Measurements from ENCODE around the gene KRTAP5-8.
"Not testable (repeated sequence)": the region's sequence is repeated elsewhere in the genome, so short reads cannot be mapped to it uniquely, and the experiment has no call there.

KRTAP5-8 gene

DNA sequence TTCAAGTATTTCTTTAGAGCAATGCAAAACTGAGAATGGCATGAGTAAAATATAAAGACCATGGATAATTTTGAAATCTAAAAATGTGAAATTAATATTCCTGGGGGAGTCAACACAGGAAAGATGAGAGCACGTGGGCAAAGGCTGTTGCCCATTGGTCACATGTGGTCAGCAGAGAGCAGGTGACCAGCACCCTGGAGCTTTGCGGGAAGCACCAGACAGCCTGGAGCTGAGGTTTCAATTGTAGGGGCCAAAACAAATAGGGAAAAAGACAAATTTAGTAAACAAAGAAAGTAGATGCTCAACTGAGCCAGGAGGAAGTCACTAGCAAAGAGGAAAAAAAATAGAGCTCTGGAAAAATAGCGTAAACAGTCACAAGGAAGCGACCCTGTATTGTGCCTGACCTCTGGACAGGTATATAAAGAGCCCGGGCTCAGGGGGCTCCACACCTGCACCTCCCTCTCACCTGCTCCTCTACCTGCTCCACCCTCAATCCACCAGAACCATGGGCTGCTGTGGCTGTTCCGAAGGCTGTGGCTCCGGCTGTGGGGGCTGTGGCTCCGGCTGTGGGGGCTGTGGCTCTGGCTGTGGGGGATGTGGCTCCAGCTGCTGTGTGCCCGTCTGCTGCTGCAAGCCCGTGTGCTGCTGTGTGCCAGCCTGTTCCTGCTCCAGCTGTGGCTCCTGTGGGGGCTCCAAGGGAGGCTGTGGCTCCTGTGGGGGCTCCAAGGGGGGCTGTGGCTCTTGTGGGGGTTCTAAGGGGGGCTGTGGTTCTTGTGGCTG, 10.8 kb upstream of the KRTAP5-8 start, which contains the start of gene KRTAP5-7:
Gene KRTAP5-7, plus strand, starts transcription at position 472 of the 780 bp plus-strand sequence. Its CDS starts 34 bp downstream, at position 506.
- H3K27me3 ChIP-seq (ENCODE audit: low read depth); H3K36me3 ChIP-seq (replicated peaks); H3K9me3 ChIP-seq; DNase-seq (ENCODE audit: low spot score in 2 of 2); H3K4me1 ChIP-seq; H3K4me3 ChIP-seq; in situ Hi-C loops (cut with MboI; ENCODE audit: low sequenced_read_pairs): not testable (repeated sequence)

DNA sequence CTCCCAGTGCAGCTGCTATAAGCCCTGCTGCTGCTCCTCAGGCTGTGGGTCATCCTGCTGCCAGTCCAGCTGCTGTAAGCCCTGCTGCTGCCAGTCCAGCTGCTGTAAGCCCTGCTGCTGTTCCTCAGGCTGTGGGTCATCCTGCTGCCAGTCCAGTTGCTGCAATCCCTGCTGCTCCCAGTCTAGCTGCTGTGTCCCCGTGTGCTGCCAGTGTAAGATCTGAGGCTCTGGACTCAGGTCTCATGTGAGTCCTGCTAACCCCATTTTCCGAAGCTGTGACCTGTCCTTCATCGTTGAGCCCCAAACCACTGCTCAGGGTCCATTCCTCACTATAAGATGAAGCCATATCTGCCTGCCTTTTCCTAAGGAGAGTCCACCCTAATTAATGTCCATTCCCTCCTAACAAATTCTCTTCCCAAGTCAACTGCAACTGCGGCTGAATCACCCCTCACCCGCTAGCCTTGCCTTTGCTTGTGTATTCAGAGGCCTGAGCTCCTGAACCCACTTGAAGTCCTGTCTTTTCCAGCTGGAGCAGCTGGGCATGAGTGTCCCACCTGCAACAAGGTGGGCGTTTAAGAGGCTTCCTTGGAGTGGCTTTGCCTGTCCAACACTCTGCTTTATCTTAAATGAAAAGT, 10.1 kb upstream of the KRTAP5-8 start:
- no peaks in the 10 kb centered on the region for H3K36me3 ChIP-seq (replicated peaks)
- no peaks in the 10 kb centered on the region for H3K9me3 ChIP-seq
- no peak for DNase-seq (ENCODE audit: low spot score in 2 of 2)
- H3K4me3 ChIP-seq, result no peak overlapping the region
- no peaks in the 10 kb centered on the region for H3K27me3 ChIP-seq (ENCODE audit: low read depth)
- in situ Hi-C loops (cut with MboI; ENCODE audit: low sequenced_read_pairs), result no loop called here
- no peaks in the 10 kb centered on the region for H3K4me1 ChIP-seq

GRCh38 chr11:71530602-71531001, 7.2 kb upstream of the KRTAP5-8 start:
- H3K4me1 ChIP-seq, result no peaks in the 10 kb centered on the region
- in situ Hi-C loops (cut with MboI; ENCODE audit: low sequenced_read_pairs), result no loop called here
- no peaks in the 10 kb centered on the region for H3K9me3 ChIP-seq
- H3K4me3 ChIP-seq, result no peak overlapping the region
- no peak for DNase-seq (ENCODE audit: low spot score in 2 of 2)
- no peaks in the 10 kb centered on the region for H3K36me3 ChIP-seq (replicated peaks)
- no peaks in the 10 kb centered on the region for H3K27me3 ChIP-seq (ENCODE audit: low read depth)

DNA sequence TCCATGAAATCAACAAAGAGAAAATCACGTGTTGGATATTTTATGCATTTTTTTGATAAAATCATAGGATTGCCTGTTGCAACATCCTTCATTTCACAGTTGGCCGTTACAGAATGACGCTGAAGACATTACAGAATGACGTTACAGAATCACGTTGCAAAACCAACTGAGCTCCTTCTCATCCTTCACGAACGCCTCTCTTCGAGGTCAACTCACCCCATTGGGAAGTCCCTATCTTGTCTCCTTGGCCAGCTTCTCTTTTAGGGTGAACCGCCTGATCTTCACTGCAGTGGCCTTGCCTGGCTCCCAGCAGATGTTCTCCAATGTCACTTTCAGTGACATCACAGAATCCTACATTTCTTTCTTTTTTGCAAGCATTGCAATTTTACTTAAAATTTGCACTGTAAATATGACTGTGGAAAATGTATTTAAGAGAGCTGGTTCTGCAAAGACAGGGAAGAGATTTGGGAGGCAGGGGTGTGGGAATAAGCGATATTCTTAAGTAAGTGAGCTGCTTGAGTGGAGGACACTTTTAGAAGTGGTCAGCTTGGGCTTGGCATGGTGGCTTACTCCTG, 5.7 kb upstream of the KRTAP5-8 start:
- in situ Hi-C loops (cut with MboI; ENCODE audit: low sequenced_read_pairs), result no loop called here
- Histone ChIP-seq H3K27me3 (ENCODE audit: low read depth) (no peaks in the 10 kb centered on the region), H3K36me3 (replicated peaks) (no peaks in the 10 kb centered on the region), H3K4me1 (no peaks in the 10 kb centered on the region), H3K9me3 (no peaks in the 10 kb centered on the region), H3K4me3 (no peak overlapping the region)
- no peak for DNase-seq (ENCODE audit: low spot score in 2 of 2)

GRCh38 chr11:71534711-71535608, 2.9 kb upstream of the KRTAP5-8 start:
- H3K27me3 ChIP-seq (ENCODE audit: low read depth); H3K9me3 ChIP-seq; H3K4me1 ChIP-seq; H3K36me3 ChIP-seq (replicated peaks); H3K4me3 ChIP-seq; in situ Hi-C loops (cut with MboI; ENCODE audit: low sequenced_read_pairs); DNase-seq (ENCODE audit: low spot score in 2 of 2): not testable (repeated sequence)

DNA sequence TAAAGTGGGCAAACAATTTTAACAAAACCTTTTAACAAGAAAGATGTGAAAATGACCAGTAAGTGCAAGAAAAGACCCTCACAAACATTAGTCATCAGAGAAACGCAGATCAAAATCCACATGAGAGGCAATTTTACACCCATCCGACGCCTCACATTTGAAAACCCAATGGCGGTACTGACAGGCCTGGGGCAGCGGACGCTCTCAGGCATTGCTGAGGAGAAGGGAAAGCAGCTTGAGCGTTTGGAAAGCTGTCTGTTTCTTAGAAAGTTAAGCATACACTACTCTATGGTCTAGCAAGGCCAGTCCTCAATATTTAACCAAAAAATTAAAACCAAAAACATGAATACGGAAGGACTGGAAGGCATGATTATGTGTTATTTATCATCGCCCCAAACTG, 2.0 kb upstream of the KRTAP5-8 start:
- Histone ChIP-seq H3K9me3 (no peaks in the 10 kb centered on the region), H3K36me3 (replicated peaks) (no peaks in the 10 kb centered on the region), H3K27me3 (ENCODE audit: low read depth) (no peaks in the 10 kb centered on the region), H3K4me1 (no peaks in the 10 kb centered on the region), H3K4me3 (no peak overlapping the region)
- in situ Hi-C loops (cut with MboI; ENCODE audit: low sequenced_read_pairs), result no loop called here
- no peak for DNase-seq (ENCODE audit: low spot score in 2 of 2)

DNA sequence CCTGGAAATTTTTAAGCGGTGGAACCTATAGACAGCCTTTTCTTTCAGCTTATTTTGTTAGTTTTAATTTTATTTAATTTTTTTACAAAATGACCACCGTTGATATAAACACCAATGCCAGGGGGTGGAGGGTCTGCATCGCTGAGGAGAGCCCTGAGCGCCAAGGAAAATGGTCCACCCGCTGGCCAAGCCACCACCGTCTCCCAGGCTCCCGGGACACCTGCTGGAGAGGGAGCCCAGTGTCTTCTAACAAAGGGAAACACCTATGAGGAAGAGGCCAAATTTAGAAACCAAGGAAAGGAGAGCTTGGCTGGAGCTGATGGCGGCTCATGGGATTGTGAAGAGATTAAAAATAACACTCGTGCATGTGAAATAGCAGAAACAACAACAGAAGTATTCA, 288 bp upstream of the KRTAP5-8 start:
- Histone ChIP-seq H3K4me1 (no peaks in the 10 kb centered on the region), H3K9me3 (no peaks in the 10 kb centered on the region), H3K27me3 (ENCODE audit: low read depth) (no peaks in the 10 kb centered on the region), H3K36me3 (replicated peaks) (no peaks in the 10 kb centered on the region), H3K4me3 (no peak overlapping the region)
- no peak for DNase-seq (ENCODE audit: low spot score in 2 of 2)
- in situ Hi-C loops (cut with MboI; ENCODE audit: low sequenced_read_pairs), result no loop called here

- H3K9me3 ChIP-seq, result no peaks in the 10 kb centered on the region
- no peak for DNase-seq (ENCODE audit: low spot score in 2 of 2)
- H3K4me1 ChIP-seq, result no peaks in the 10 kb centered on the region
- H3K36me3 ChIP-seq (replicated peaks), result no peaks in the 10 kb centered on the region
- no peaks in the 10 kb centered on the region for H3K27me3 ChIP-seq (ENCODE audit: low read depth)
- in situ Hi-C loops (cut with MboI; ENCODE audit: low sequenced_read_pairs), result no loop called here
- H3K4me3 ChIP-seq, result no peak overlapping the region
Measured at GRCh38 chr11:71538666-71538990, 803 bp downstream of the KRTAP5-8 start.

GRCh38 chr11:71539017-71539416, 1.2 kb downstream of the KRTAP5-8 start:
- Histone ChIP-seq H3K36me3 (replicated peaks) (no peaks in the 10 kb centered on the region), H3K27me3 (ENCODE audit: low read depth) (no peaks in the 10 kb centered on the region), H3K4me1 (no peaks in the 10 kb centered on the region), H3K9me3 (no peaks in the 10 kb centered on the region), H3K4me3 (no peak overlapping the region)
- no peak for DNase-seq (ENCODE audit: low spot score in 2 of 2)
- in situ Hi-C loops (cut with MboI; ENCODE audit: low sequenced_read_pairs), result no loop called here

GRCh38 chr11:71539971-71540370, 2.1 kb downstream of the KRTAP5-8 start:
- H3K27me3 ChIP-seq (ENCODE audit: low read depth); H3K36me3 ChIP-seq (replicated peaks); H3K4me1 ChIP-seq; H3K9me3 ChIP-seq; in situ Hi-C loops (cut with MboI; ENCODE audit: low sequenced_read_pairs); DNase-seq (ENCODE audit: low spot score in 2 of 2); H3K4me3 ChIP-seq: not testable (repeated sequence)

DNA sequence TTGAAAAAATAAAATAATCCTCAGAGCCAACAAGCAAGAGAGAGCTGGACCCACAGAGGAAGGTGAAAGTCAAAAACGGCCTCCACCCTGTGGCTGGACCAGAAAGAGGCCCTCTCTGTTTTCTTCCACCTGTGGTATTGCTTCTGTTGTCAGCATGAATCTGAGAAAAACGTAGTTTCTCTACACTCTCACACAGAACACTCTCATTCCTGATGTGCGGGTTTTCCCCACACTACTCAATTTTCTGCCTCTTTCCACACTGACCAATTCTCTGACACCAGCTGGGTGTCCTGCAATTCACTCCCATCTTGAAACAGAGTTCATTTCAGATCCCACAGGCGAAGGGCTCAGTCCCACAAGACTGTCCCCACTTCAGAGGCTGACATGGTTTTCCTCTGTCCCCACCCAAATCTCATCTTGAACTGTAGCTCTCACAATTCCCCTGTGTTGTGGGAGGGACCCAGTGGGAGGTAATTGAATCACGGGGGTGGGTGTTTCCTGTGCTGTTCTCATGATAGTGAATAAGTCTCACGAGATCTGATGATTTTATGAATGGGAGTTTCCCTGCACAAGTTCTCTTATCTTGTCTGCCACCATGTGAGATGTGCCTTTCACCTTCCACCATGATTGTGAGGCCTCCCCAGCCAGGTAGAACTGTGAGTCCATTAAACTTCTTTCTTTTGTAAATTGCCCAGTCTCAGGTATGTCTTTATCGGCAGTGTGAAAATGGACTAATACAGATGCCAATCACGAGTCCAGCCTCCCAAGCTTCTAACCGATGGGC, 2.9 kb downstream of the KRTAP5-8 start:
- H3K4me3 ChIP-seq; H3K9me3 ChIP-seq; H3K27me3 ChIP-seq (ENCODE audit: low read depth); in situ Hi-C loops (cut with MboI; ENCODE audit: low sequenced_read_pairs); H3K4me1 ChIP-seq; H3K36me3 ChIP-seq (replicated peaks); DNase-seq (ENCODE audit: low spot score in 2 of 2): not testable (repeated sequence)

DNA sequence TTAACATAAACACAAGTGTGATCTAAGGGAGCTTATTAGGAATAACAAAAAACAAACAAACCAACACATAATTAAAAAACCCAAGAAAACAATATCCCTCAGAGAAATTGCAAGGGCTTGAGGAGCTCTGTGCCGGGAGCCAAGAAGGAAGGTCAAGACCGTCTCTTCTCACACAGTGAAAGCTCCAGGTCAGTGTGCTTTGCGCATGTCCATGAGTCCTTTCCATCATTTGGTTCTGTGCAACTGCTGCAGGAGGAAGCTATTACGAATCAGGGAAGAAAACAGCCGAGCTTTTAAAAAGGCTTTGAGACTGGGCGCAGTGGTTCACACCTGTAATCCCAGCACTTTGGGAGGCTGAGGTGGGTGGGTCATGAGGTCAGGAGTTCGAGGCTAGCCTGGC, 4.6 kb downstream of the KRTAP5-8 start:
- H3K4me3 ChIP-seq, result no peak overlapping the region
- no peaks in the 10 kb centered on the region for H3K36me3 ChIP-seq (replicated peaks)
- H3K9me3 ChIP-seq, result no peaks in the 10 kb centered on the region
- no peaks in the 10 kb centered on the region for H3K27me3 ChIP-seq (ENCODE audit: low read depth)
- no peak for DNase-seq (ENCODE audit: low spot score in 2 of 2)
- in situ Hi-C loops (cut with MboI; ENCODE audit: low sequenced_read_pairs), result no loop called here
- H3K4me1 ChIP-seq, result no peaks in the 10 kb centered on the region
